ENCODE data around the gene CYTH1.

GRCh38 chr17:78824240-78824639, 42.2 kb upstream of the CYTH1 start:
- TF ChIP-seq, protein P1, sequence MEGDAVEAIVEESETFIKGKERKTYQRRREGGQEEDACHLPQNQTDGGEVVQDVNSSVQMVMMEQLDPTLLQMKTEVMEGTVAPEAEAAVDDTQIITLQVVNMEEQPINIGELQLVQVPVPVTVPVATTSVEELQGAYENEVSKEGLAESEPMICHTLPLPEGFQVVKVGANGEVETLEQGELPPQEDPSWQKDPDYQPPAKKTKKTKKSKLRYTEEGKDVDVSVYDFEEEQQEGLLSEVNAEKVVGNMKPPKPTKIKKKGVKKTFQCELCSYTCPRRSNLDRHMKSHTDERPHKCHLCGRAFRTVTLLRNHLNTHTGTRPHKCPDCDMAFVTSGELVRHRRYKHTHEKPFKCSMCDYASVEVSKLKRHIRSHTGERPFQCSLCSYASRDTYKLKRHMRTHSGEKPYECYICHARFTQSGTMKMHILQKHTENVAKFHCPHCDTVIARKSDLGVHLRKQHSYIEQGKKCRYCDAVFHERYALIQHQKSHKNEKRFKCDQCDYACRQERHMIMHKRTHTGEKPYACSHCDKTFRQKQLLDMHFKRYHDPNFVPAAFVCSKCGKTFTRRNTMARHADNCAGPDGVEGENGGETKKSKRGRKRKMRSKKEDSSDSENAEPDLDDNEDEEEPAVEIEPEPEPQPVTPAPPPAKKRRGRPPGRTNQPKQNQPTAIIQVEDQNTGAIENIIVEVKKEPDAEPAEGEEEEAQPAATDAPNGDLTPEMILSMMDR (IDR thresholded peaks at IDR 0.05 in 2 of 3, conservative IDR thresholded peaks at IDR 0.05 in 1 of 3; ENCODE audit: control insufficient read depth in 2 of 3, extremely low read depth in 1 of 3, insufficient read depth in 1 of 3, low read depth in 3 of 3, low read length in 3 of 3), result no peak
- TF ChIP-seq POLR2AphosphoS5 (IDR thresholded peaks at IDR 0.05; ENCODE audit: low read length) (no peak), SMAD1 (IDR thresholded peaks at IDR 0.05; ENCODE audit: low read depth, partially characterized antibody) (no peak)

All from GM12878 (cell line).